NOMO-1 (cell line): ENCODE data around the gene SP2.
"Not testable (repeated sequence)": the region's sequence is repeated elsewhere in the genome, so short reads cannot be mapped to it uniquely, and the experiment has no call there.

Experiments
- DNase-seq, 2 experiments: peaks; one replicate each; lab custom pipeline; 2025; ENCODE audit not compliant: unreplicated experiment in 2 of 2; lab: John Stamatoyannopoulos, UW

Gene SP2

GRCh38 chr17:47917581-47917980 is 21.5 kb downstream of the SP2 start:
- no peak for DNase-seq

GRCh38 chr17:47918006-47918405 is 22.0 kb downstream of the SP2 start:
- DNase-seq, result no peak

GRCh38 chr17:47918991-47919390 is 23.0 kb downstream of the SP2 start:
- DNase-seq, result no peak

GRCh38 chr17:47919889-47920288 is 23.9 kb downstream of the SP2 start:
- not testable (repeated sequence) for DNase-seq

GRCh38 chr17:47924785-47925677 is 29.0 kb downstream of the SP2 start:
- no peak for DNase-seq

- no peak for DNase-seq
These were observed 29.6 kb downstream of the SP2 start for GRCh38 chr17:47925678-47925988.

GRCh38 chr17:47927821-47928400 is 31.9 kb downstream of the SP2 start:
- no peak for DNase-seq

GRCh38 chr17:47928415-47928814 is 32.4 kb downstream of the SP2 start:
- DNase-seq, result no peak

- DNase-seq, result no peak
These were observed 33.4 kb downstream of the SP2 start for GRCh38 chr17:47929218-47930000.

GRCh38 chr17:47931848-47932247 is 35.8 kb downstream of the SP2 start:
- DNase-seq, result no peak

GRCh38 chr17:47934856-47935255 is 38.8 kb downstream of the SP2 start:
- no peak for DNase-seq

GRCh38 chr17:47935468-47935867 is 39.4 kb downstream of the SP2 start:
- DNase-seq, result not testable (repeated sequence)

- no peak for DNase-seq
These were observed 39.9 kb downstream of the SP2 start for GRCh38 chr17:47935961-47936360.

GRCh38 chr17:47937941-47938340 is 41.9 kb downstream of the SP2 start:
- DNase-seq, result no peak

GRCh38 chr17:47941246-47942095 is 45.4 kb downstream of the SP2 start, which contains the start of gene PNPO:
TSS of gene PNPO (plus strand) at chr17:47941571. CDS start at chr17:47941676, 105 bp downstream.
- peak; percentile 95 to 99 for DNase-seq

- no peak for DNase-seq
These were observed 46.1 kb downstream of the SP2 start for GRCh38 chr17:47942096-47942510.

- no peak for DNase-seq
These were observed 46.5 kb downstream of the SP2 start for GRCh38 chr17:47942568-47942967.

GRCh38 chr17:47945080-47945479 is 49.0 kb downstream of the SP2 start:
- no peak for DNase-seq

- no peak for DNase-seq
These were observed 49.8 kb downstream of the SP2 start for GRCh38 chr17:47945529-47946508.
